GM21526 (cell line): ENCODE data around the gene PRAMEF18.
"Not testable (repeated sequence)": the region's sequence is repeated elsewhere in the genome, so short reads cannot be mapped to it uniquely, and the experiment has no call there.

ENCODE experiments used
- ATAC-seq: cut with Tn5 transposase; IDR thresholded peaks from one replicate; pipeline ENCODE4 v1.9.1; 2021; ENCODE audit warnings: moderate library complexity; ENCODE audit not compliant: unreplicated experiment, low FRiP score

The PRAMEF18 gene

DNA sequence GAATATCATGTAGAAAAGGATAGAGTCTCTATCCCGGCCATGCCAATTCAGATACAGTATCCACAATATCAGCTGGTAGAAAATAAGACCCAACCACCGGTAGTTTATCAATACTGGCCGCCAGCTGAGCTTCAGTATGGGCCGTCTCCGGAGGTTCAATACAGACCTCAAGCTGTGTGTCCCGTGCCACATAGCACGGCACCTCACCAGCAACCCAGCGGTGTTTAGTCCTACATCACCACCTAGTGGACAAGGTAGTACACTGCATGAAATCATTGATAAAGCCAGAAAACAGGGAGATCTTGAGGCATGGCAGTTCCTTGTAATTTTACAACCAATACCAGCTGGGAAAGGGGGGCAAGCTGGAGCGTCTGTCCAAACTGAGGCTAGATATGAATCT lies 17.2 kb downstream of the PRAMEF18 start:
- not testable (repeated sequence) for ATAC-seq

DNA sequence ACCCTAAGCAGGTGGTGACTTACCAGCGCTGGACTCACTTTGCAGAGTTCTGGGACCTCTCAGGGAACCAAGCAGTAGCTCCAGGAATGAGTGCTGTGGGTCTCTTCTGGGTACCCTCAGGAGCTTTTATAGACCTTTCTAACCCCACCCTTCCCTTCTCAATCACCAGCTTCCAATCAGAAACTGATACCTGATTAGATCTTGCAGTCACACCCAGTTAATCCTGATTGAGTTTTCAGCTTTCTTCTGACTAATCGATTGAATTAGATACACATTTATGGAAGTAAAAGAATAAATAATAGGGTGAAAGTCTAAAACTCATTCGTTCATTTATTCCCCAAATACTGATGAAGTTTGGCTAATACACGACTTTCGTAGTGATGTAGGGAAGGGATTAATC lies 24.6 kb downstream of the PRAMEF18 start, which contains the start of gene PRAMEF13:
Gene PRAMEF13 (minus strand): TSS at position 101 of the 400 bp plus-strand sequence. CDS start 1,820 bp downstream, outside the sequence.
- not testable (repeated sequence) for ATAC-seq
